GM11168 (cell line): ENCODE measurements around the gene ZSWIM1.
"Not testable (repeated sequence)": the region's sequence is repeated elsewhere in the genome, so short reads cannot be mapped to it uniquely, and the experiment has no call there.

Experiments used
- in situ Hi-C: fragments of 300-500 bp; cut with MboI; formaldehyde crosslinking; loops from one replicate; pipeline ENCODE4 v1.12.0; 2022; ENCODE audit warnings: low sequenced_read_pairs; ENCODE audit not compliant: unreplicated experiment

Gene ZSWIM1

GRCh38 chr20:45886590-45887345, 5.7 kb downstream of the ZSWIM1 start:
- in situ Hi-C loops, result no loop called here

DNA sequence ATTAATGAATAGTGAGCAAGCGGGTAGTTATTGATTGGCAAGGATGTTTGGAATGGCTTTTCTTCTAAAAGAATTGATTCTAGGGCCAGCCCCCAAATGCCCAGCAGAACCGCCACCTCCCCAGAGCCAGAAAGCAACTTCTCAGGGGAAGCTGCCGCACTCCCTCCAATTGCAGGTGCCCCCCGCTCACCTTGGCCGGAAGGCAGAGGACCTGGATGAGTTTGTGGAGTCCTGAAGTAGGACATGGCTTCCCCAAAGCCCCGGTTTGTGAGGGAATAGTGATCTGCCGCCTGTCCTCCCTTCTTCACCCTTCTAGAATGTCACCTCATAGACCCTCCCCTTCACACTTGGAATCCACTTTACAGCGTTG, 6.3 kb downstream of the ZSWIM1 start, which contains the start of gene SPATA25:
SPATA25 (minus strand) TSS at position 277 of the 370 bp plus-strand sequence; CDS start at position 245, 32 bp downstream.
- in situ Hi-C loops, result no loop called here

GRCh38 chr20:45888681-45889080, 7.7 kb downstream of the ZSWIM1 start:
- in situ Hi-C loops, result no loop called here

GRCh38 chr20:45890077-45890984, 9.3 kb downstream of the ZSWIM1 start:
- in situ Hi-C loops, result no loop called here

DNA sequence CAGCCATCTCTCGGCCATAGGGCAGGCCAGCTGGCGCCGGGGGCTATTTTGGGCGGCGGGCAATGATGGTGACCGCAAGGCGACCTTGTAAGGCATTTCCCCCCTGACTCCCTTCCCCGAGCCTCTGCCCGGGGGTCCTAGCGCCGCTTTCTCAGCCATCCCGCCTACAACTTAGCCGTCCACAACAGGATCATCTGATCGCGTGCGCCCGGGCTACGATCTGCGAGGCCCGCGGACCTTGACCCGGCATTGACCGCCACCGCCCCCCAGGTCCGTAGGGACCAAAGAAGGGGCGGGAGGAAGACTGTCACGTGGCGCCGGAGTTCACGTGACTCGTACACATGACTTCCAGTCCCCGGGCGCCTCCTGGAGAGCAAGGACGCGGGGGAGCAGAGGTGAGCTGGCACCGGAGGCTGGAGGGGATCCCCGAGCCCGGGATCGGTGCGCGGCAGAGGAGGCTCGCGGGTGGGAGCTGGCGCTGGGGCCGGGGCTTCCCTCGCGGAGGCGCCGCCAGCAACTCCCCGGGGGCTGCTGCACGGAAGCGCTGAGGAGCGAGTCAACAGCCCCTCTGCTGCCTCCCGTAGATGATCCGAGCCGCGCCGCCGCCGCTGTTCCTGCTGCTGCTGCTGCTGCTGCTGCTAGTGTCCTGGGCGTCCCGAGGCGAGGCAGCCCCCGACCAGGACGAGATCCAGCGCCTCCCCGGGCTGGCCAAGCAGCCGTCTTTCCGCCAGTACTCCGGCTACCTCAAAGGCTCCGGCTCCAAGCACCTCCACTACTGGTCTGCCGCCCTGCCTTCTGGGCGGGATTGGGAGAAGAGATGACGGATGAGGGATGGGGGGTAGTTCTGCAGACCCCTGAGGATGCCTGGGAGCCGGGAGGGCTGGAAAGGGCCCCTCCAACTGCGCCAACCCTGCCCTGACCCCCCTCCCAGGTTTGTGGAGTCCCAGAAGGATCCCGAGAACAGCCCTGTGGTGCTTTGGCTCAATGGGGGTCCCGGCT, 10.3 kb downstream of the ZSWIM1 start, which contains the start of the genes CTSA and NEURL2:
CTSA (plus strand) TSS at position 351 of the 999 bp plus-strand sequence; CDS start at position 585, 234 bp downstream.
NEURL2 (minus strand) TSS at position 224 of the 999 bp plus-strand sequence; CDS start at position 7, 217 bp downstream.
- in situ Hi-C loops, result no loop called here

DNA sequence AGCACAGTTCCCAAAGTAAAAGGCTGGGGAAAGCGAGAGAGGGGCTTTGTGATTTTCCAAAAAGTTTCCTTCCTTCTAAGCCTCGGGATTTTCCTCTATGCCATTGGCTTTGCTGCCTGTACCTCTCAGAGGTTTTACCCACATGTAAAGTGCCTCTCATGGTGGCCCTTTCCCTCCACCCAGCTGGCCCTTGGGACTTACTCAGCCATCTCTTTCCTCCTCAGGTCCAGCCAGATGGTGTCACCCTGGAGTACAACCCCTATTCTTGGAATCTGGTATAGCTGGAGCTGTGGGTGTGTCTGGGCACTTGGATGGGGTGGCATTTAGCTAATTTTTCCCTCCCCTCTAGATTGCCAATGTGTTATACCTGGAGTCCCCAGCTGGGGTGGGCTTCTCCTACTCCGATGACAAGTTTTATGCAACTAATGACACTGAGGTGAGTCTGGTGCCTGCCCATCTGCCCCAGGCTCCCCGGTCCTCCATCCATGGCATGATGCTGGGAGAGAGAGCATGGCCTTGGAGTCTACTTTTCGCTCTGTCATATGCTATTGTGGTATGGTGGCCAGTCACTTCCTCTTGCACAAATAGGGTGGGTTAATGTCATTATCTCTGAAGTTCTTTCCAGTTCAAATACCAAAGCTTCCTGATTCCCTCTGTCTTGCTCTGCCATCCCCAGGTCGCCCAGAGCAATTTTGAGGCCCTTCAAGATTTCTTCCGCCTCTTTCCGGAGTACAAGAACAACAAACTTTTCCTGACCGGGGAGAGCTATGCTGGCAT, 11.2 kb downstream of the ZSWIM1 start:
- in situ Hi-C loops, result no loop called here

DNA sequence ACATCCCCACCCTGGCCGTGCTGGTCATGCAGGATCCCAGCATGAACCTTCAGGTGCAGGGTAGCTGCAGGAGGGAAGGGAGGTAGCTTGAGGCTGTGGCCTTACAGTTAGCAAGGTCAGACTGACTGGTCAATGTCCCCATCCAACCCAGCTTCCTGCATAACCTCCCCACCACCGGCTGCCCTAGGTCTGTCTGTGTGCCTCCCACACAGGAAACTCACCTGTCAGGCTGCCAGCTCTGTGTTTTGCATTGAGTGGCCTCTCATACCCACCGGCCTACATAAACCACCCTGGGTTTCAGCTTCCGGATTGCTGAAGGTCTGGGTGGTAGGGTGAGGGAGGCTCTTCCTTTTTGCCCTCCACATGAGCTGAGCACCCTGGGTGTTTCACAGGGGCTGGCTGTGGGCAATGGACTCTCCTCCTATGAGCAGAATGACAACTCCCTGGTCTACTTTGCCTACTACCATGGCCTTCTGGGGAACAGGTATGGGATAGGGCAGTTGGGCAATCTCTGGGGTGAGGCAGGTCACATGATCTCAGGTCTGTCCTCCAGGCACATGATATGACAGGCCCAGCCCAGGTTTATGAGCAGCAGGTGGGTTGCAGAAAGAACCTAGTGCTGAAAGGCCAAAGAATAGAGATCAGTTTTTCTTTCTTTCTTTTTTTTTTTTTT, 11.9 kb downstream of the ZSWIM1 start:
- in situ Hi-C loops, result no loop called here

DNA sequence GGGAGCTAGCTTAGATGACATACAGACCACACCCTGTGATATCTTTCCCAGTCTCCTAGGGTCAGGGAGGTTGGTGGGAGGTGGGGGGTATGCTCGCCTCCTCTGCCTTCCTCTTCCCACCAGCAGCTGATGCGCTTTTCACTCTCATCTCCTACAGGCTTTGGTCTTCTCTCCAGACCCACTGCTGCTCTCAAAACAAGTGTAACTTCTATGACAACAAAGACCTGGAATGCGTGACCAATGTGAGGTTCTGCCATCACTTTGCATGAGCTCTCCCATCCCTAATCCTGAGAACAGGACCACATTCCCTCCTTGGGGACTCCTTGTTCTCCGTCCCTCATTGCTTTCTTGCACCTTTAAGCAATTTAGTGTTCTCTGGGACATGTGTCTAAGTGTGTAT, 12.8 kb downstream of the ZSWIM1 start:
- in situ Hi-C loops, result no loop called here

DNA sequence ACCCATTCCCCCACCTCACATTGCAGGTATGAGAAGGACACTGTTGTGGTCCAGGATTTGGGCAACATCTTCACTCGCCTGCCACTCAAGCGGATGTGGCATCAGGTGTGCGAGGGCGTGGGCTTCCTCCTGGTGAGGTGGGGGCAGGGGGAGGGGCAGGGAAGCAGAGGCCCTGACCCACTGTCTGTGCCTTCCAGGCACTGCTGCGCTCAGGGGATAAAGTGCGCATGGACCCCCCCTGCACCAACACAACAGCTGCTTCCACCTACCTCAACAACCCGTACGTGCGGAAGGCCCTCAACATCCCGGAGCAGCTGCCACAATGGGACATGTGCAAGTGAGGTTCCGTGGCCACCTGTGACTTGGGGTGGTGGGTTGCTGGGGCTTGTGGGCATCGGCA, 13.8 kb downstream of the ZSWIM1 start:
- in situ Hi-C loops, result no loop called here

DNA sequence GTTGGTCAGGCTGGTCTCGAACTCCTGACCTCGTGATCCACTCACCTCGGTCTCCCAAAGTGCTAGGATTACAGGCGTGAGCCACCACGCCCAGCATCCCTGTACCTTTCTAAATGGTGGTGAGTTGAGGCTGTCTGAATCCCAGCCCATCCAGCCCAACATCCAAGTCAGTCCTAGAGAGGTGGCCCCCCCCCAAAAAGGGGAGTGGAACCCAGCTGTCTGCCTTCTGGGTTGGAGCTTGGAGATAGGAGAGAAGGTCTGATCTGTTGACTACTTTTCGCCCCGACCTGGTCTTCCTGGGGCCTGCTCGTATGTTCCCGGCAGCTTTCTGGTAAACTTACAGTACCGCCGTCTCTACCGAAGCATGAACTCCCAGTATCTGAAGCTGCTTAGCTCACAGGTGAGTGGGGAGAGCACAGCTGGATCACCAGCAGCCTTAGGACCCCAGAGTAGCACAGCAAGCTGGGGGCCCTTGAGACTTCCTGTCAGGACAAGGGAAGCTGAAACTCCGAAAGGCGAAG, 15.7 kb downstream of the ZSWIM1 start:
- in situ Hi-C loops, result no loop called here

- in situ Hi-C loops, result no loop called here
Measured at GRCh38 chr20:45897289-45897688, 16.3 kb downstream of the ZSWIM1 start.

- in situ Hi-C loops, result no loop called here
Measured at GRCh38 chr20:45897692-45898091, 16.7 kb downstream of the ZSWIM1 start.

DNA sequence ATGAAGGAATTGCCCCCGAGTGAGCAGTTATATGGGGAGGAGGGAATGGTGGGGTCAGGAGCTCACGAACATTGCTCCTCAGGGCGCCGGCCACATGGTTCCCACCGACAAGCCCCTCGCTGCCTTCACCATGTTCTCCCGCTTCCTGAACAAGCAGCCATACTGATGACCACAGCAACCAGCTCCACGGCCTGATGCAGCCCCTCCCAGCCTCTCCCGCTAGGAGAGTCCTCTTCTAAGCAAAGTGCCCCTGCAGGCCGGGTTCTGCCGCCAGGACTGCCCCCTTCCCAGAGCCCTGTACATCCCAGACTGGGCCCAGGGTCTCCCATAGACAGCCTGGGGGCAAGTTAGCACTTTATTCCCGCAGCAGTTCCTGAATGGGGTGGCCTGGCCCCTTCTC, 17.3 kb downstream of the ZSWIM1 start:
- in situ Hi-C loops, result no loop called here

DNA sequence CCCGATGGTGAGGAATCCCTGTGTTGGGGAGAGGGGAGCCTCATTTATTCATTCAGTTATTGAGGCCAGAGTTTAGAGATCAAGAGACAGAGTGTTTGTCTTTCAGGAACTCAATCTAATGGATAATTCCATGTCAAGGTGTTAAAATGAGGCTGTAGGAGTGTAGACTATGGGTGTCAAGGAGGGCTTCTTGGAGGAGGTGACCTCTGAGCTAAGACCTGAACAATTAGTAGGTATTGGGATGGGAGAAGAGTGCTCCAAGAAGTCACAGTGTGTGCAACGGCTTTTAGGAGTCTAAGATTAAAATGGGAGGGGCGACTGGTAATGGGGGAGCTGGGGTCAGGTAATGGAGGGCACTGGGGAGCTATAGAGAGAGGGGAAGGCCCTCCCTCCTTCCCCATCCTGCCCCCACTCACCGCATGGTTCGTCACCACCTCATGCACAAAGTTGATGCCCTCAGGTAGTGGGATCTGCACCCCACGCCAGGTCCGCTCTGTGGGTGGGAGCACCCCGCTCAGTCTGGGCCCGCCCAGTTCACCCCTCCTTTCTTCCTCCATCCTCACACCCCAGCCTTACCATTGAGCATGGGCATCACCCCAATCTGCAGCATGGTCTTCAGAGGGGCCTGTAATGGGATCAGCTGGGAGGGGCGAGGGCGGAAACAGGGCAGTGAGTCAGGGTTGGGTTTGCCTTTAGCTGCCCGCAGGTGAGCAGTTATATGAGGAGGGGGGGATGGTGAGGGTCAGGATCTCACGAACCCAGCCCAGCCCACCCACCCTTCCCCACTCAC, 18.2 kb downstream of the ZSWIM1 start:
- in situ Hi-C loops, result no loop called here

GRCh38 chr20:45901332-45901731, 20.3 kb downstream of the ZSWIM1 start:
- in situ Hi-C loops, result not testable (repeated sequence)

GRCh38 chr20:45902199-45902701, 21.2 kb downstream of the ZSWIM1 start:
- in situ Hi-C loops, result no loop called here
